Cardiac fibroblast (primary cell): ENCODE data around the gene SLCO4C1.

ENCODE experiments used
- DNase-seq, 2 donors: peaks; one replicate each; pipeline versions ENCODE4 v3.0.0 to v3.0.0-alpha.2; 2010; ENCODE audit warnings: low read depth in 2 of 2
- H3K4me3 ChIP-seq, 2 donors: replicated peaks in 1 of 2; 1 replicate in 1 of 2; 2 replicates in 1 of 2; pipeline ENCODE4 v1.5.1; 2011; ENCODE audit warnings: low read depth in 2 of 2, low read length in 2 of 2, mild to moderate bottlenecking in 2 of 2, moderate library complexity in 1 of 2
- CTCF ChIP-seq: IDR thresholded peaks from one replicate; pipeline ENCODE4 v1.5.1; 2011; ENCODE audit warnings: low read depth, mild to moderate bottlenecking, low read length, inconsistent platforms

Gene SLCO4C1

DNA sequence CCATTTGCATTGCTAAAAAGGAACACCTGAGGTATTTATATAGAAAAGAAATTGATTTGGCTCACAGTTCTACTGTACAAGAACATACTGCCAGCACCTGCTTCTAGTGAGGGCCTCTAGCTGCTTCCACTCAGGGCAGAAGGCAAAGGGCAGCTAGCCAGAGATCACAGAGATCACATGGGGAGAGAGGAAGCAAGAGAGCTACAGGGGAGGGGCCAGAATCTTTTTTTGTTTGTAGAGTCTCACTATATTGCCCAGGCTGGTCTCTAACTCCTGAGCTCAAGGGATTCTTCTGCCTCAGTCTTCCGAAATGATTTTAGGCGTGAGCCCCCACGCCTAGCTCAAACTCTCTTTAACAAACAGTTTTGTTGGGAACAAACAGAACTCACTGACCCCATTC is 6.1 kb downstream of the SLCO4C1 start:
- H3K4me3 ChIP-seq, result no peak overlapping the region
- TF ChIP-seq CTCF, result no peak
- no peak for DNase-seq

GRCh38 chr5:102289251-102289899 is 6.7 kb downstream of the SLCO4C1 start:
- no peak overlapping the region for H3K4me3 ChIP-seq
- TF ChIP-seq CTCF, result no peak
- no peak for DNase-seq

DNA sequence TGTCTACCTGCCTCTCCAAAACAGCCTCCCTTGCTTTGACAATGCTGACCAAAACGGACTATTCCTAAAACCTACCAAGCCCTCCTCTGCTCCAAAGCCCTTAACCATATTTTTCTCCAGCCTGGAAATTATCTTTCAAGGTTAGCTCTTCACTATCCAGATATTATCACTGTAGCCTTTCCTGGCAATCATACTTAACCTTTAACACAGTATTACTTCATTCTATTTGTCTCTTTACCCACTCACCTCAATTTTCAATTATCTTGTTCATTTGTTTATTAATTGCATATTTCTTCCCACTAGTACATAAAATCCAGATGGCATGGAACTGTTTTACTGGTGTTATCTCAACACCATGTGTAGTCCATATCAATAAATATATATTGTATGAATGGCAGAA is 7.5 kb downstream of the SLCO4C1 start:
- no peak for DNase-seq
- TF ChIP-seq CTCF, result no peak

GRCh38 chr5:102286476-102286875 is 9.6 kb downstream of the SLCO4C1 start:
- H3K4me3 ChIP-seq, result no peak overlapping the region
- TF ChIP-seq CTCF, result no peak
- DNase-seq, result no peak

More for the DNA sequence above, 7.5 kb downstream of the SLCO4C1 start:
- no peak overlapping the region for H3K4me3 ChIP-seq

- no peak for DNase-seq
- no peak overlapping the region for H3K4me3 ChIP-seq
- TF ChIP-seq CTCF, result no peak
Observed at GRCh38 chr5:102283102-102283797, 12.8 kb downstream of the SLCO4C1 start.

DNA sequence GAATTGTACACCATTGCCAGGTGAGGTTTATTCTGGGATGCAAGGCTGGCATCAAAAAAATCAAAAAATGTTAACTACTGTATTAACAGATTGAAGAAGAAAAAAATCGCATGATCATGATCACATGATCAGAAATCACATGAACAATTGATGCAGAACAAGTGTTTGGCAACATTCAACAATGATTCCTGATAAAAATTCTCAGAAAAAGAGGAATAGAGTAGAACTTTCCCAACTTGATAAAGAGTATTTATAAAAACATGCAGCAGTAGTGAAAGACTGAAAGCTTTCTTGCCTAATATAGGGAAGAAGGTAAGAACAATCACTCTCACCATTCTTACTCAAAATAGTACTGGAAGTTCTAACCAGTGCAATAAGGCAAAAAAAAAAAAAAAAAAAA is 16.4 kb downstream of the SLCO4C1 start:
- no peak for TF ChIP-seq CTCF
- no peak overlapping the region for H3K4me3 ChIP-seq
- DNase-seq, result no peak
